HUDEP-2 (cell line): Measurements from ENCODE around the gene EGFL6.
"Not testable (repeated sequence)": the region's sequence is repeated elsewhere in the genome, so short reads cannot be mapped to it uniquely, and the experiment has no call there.

Experiments
- DNase-seq, 76 experiments: peaks; one replicate each; lab custom pipeline; 2025; ENCODE audit not compliant: unreplicated experiment in 76 of 76; lab: John Stamatoyannopoulos, UW

Gene EGFL6

DNA sequence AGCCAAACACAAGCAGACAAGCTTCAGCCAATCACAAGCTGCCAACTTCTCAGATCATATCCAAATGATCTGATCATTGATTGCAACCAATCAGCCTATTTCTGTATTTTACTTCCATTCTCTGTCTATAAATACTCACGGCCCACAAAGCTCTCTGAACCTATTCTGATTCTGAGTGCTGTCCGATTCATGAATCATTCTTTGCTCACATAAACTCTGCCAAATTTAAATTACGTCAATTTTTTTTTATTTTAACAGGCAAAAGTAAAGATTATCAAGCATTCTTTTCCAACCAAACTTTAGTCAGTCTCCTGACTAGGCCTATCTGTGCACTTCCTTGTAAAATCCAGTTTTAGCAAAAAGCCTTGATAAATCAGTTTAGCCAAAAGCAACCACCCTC, 81.7 kb downstream of the EGFL6 start:
- no peak for DNase-seq

DNA sequence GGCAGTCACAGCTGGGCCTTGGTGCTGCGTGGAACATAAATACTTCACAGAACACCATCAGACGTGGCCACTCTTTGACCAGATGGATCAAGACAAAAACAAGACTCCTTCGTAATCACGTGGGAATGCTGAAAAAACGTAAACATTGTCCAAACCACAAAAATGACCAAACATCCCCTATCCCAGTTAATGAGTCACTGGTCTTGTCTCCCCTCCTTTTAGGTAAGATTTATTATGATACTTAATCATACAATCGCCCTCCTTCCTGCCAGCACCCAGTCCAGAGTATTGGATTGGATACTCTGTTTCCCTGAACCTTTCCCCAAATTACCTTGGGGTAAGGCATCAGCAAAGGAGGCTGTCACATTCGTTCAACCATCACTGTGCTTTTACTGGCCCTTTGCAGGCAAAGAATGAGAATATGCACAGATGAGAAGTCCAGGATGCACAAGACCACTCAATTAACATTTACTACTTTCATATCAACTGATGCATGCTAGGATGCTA, 82.9 kb downstream of the EGFL6 start:
- peak in 1 of 76 experiments; percentile 13 for DNase-seq

DNA sequence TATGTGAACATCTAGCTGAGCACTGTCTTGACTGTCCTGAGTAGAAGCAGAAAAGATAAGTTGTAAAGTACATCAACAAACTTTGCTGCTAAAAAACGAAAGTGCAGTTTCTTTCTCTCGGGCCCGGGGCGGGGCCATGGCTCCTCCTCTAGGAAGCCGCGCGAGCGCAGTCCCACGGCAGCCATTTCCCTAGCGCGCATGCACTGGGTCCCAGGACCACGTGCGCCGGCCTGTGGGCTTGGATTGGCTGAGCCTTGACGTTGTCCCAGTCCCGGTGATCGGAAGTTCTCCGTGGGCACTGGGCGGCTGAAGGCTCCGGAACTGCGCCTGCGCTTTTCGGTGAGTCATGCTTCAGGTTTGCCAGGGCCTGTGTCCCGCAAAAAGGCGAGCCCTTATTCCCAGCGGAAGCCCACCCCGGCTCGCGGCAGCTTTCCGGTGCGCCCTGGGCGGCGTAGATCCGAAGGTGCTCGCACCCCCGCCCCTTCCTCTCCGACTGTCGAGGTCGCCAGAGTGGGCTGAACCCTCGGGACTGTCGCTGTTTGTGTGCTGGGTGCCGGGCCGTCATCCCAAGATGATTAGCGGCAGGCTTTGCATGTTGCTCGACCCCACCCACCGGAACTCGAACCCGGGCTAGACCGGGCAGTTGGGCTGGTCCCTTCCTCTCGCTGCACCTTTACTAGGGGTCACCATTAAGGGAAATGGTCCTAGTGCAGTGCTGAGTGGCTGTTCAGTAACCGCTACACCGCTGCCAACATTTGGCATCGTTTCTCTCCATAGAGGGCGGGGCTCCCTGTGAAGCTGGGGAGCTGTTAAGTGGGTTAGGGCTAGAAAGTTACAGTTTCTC, 83.7 kb downstream of the EGFL6 start, which contains the start of gene TCEANC:
TCEANC (plus strand) TSS at position 292 of the 844 bp plus-strand sequence. CDS start 9,368 bp downstream, outside the sequence.
- DNase-seq, result peak; percentile 1 to 94 (median 86)

DNA sequence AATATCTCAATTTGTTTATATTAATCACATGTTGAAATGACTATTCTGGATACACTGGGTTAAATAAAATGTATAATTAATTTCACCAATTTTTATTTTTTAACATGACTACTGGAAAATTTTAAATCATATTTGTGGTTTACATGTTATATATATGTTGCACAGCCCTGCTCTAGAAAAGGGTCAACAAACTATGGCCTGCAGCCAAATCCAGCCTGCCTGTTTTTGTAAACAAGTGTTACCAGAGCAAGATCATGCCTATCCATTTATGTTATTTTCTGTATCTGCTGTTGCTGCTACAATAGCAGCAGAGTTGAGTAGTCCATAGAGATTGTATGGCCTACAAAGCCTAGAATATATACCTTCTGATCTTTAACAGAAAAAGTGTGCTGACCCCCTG, 84.7 kb downstream of the EGFL6 start:
- peak in 1 of 76 experiments; percentile 0 for DNase-seq

DNA sequence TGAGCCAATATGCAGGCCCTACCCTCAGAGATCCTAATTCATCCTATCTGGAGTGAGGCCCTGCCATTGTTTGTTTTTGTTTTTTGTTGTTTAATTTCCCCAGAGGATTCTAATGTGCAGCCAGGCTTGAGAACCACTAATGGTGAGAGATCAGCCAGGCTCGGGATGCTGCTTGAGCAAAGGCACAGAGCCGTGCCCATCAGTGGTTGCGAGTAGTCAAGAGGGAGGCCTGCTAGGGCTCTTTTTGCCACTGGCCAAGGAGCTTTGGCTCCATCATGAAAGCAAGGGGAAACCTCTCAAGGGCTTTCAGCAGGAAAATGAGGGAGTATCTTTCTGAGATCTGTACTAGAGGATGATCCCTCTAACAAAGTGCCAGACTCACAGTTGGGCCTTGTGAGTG, 86.3 kb downstream of the EGFL6 start:
- no peak for DNase-seq

DNA sequence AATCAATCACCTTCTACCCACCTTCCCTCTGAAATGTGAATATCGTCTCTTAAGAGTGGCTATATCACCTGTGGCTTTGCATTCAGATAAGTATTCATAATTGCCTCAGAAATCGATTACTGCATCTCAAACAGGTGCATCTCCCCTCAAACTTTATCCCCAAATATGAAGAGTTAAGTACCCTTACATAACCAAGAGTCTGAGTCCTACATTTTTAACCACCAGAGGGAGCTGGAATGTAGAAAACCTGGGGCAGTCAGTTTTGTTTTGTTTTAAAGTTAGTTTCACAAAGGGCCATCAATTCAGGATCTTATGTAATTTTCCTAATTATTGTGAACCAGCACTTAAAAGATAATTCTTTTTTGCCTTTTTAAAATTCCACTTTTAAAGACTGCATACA, 89.2 kb downstream of the EGFL6 start:
- peak in 22 of 76 experiments; percentile 0 to 45 (median 10) for DNase-seq

DNA sequence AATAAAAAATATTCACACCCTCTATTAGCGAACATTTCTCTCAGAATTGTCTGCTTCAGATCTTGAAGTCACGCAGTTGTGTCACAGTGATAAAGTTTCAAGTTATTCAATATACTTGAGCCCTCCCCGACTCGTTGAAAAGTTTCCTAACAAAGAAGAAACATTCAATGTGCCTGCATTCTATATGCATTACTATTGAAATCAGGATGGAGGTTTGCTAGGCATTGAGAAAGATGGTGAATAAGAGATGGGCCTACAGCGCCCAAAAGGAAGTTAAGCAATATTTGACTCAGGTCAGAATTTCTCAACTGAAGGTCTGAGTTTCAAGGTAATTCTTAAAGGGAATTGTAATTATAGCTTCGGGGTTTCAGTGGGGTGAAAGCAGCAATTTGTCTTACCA, 89.7 kb downstream of the EGFL6 start:
- DNase-seq, result no peak

DNA sequence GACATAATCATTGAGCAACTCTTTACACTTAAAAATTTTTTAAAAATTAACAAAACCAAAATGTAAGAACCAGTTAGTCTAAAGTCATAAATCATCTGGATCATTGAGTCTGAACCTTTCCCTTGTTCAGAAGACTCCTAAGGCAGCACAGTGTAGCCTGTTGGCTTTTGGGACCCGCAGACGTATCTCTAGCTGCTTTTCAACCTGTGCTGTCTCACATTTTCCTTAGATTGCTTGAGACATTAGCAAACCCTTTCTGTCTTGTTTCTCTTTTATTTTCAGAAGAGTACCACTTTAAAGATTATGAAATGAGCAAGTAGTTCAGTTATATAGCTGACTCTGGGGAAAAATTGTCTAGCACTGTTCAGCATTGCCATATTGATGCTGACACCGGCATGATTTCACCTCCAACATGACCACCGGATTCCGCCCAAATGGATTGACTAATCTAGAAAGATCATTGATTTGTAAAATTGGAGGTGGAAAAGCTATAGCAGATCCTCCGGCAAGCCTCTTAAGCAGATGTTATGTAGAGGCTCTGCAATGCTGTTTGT, 92.4 kb downstream of the EGFL6 start:
- DNase-seq, result no peak

GRCh38 chrX:13662355-13662791, 93.0 kb downstream of the EGFL6 start:
- no peak for DNase-seq

- DNase-seq, result no peak
These were observed 94.6 kb downstream of the EGFL6 start for GRCh38 chrX:13664020-13664419.

DNA sequence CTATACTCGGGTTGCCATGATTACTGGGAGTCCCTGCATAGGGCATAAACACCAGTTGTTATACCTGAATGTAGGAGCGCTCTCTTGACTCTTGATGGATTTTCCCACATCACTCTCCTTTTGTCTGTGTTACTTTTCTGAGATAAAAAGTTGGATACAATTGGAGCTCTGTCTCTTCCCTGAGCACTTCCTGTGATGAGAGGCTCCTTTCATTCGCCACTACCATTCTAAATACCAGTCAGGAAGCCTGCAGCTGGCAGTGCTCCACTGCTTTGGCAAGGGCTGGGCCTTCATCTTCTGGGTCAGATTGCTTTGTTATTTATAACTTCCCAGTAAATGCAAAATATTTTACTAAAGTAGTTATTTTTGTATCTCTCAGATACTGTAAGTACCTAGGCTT, 97.4 kb downstream of the EGFL6 start:
- DNase-seq, result no peak

DNA sequence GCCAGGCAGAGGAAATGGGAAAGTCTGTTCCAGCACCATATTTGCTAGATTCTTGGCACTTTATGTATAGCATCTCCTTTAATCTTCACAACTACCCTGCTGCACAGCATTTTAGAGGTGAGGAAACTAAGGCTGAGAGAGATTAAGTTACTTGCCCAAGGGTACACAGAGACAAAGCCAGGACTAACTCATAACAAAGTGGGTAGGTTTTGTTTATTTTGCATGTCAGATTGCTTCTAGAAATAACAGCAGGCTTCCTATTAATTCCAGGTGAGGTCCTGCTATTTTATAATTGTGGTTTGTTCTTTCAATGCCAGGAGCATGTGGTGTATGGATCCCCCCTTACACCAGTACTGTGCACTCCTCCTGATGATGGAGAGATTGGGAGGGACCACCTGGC, 98.5 kb downstream of the EGFL6 start:
- no peak for DNase-seq

GRCh38 chrX:13669246-13669737, 99.9 kb downstream of the EGFL6 start:
- peak in 73 of 76 experiments; percentile 1 to 71 (median 41) for DNase-seq

DNA sequence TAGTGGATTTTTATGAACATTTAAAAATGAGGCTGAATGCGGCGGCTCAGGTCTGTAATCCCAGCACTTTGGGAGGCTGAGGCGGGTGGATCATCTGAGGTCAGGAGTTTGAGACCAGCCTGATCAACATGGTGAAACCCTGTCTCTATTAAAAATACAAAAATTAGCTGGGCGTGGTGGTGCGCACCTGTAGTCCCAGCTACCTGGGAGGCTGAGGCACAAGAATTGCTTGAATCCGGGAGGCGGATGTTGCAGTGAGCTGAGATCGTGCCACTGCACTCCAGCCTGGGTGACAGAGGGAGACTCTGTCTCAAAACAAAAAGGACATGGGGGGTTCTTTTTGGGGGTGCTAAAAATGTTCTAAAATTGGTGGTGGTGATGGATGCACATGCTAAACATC, 100.4 kb downstream of the EGFL6 start:
- DNase-seq, result not testable (repeated sequence)

DNA sequence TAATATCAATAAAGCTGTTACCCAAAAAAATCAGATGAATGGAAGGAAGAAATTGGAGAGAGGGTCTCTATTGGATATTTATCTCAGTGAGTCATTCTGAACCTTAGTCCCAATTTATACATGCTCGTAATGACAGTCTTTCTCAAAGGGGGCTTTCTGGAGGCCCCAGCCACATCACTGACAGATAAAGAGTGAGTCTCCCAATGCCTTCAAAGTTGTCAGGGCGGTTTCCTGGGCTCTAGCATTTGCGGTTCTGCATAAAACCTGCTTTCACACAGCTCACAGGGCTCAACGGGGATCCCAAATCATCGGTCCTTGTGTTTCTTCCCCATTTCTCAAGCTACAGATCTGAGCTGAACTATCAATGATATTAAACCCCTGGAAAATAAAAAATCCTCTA, 100.8 kb downstream of the EGFL6 start:
- no peak for DNase-seq

DNA sequence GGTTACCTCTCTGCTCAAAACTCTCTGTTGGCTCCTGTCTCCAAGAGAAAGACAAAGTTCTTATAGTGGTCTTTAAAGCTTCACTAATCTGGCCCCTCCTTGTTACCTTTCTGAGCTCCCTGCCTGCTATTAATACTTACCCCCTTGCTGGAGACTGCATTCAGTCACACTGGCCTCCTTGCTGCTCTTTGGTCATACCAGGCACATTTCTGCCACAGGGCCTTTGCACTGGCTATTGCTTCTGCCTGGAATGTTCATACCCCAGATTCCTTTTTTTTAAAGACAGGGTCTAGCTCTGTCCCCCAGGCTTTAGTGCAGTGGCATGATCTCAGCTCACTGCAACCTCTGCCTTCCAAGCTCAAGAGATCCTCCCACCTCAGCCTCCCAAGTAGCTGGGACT, 103.6 kb downstream of the EGFL6 start:
- no peak for DNase-seq

GRCh38 chrX:13676885-13677284, 107.5 kb downstream of the EGFL6 start:
- DNase-seq, result no peak

DNA sequence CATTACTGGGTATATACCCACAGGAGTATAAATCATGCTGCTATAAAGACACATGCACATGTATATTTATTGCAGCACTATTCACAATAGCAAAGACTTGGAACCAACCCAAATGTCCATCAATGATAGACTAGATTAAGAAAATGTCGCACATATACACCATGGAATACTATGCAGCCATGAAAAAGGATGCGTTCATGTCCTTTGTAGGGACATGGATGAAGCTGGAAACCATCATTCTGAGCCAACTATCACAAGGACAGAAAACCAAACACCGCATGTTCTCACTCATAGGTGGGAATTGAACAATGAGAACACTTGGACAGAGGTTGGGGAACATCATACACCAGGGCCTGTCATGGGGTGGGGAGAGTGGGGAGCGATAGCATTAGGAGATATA, 110.3 kb downstream of the EGFL6 start:
- not testable (repeated sequence) for DNase-seq

GRCh38 chrX:13681595-13681994, 112.2 kb downstream of the EGFL6 start:
- no peak for DNase-seq
